HG02840 (cell line): ENCODE results near the gene TCF21.
"Not testable (repeated sequence)": the region's sequence is repeated elsewhere in the genome, so short reads cannot be mapped to it uniquely, and the experiment has no call there.

Experiments used
- ATAC-seq: cut with Tn5 transposase; IDR thresholded peaks from one replicate; pipeline ENCODE4 v1.9.1; 2021; ENCODE audit warnings: mild to moderate bottlenecking, moderate library complexity, moderate number of reproducible peaks; ENCODE audit not compliant: unreplicated experiment, low FRiP score

The TCF21 gene

GRCh38 chr6:133919362-133919761 is 30.4 kb downstream of the TCF21 start:
- ATAC-seq: no peak

GRCh38 chr6:133921249-133921859 is 32.4 kb downstream of the TCF21 start:
- no peak for ATAC-seq

GRCh38 chr6:133923938-133924593 is 35.2 kb downstream of the TCF21 start:
- peak; percentile 73 for ATAC-seq

GRCh38 chr6:133931221-133931620 is 42.3 kb downstream of the TCF21 start:
- ATAC-seq: not testable (repeated sequence)

GRCh38 chr6:133936352-133936751 is 47.4 kb downstream of the TCF21 start:
- not testable (repeated sequence) for ATAC-seq

- ATAC-seq: no peak
Observed at GRCh38 chr6:133937909-133938308, 49.0 kb downstream of the TCF21 start.

GRCh38 chr6:133938533-133938932 is 49.6 kb downstream of the TCF21 start:
- no peak for ATAC-seq

- ATAC-seq: no peak
Observed at GRCh38 chr6:133939778-133940667, 51.1 kb downstream of the TCF21 start.
